H9 (cell line): ENCODE measurements around the gene ALCAM. TPM values are rescaled to one million over a fixed set of nuclear protein-coding genes. Genes with fewer than 3 reads are reported as not detected.

Source experiments
- DNase-seq: peaks from one replicate; pipeline ENCODE4 v3.0.0-alpha.2; 2017
- H2AFZ ChIP-seq: one replicate; pipeline ENCODE4 v1.6.1; 2013; ENCODE audit warnings: mild to moderate bottlenecking, low read length, control low read depth, moderate library complexity
- H2AK5ac ChIP-seq: 2 replicates; pipeline ENCODE4 v1.6.1; 2013; ENCODE audit warnings: low read length, control low read depth, mixed read lengths; ENCODE audit not compliant: insufficient read length
- H2BK120ac ChIP-seq: one replicate; pipeline ENCODE4 v1.6.1; 2013; ENCODE audit warnings: low read depth, mild to moderate bottlenecking, low read length, control low read depth, inconsistent platforms; ENCODE audit not compliant: poor library complexity, severe bottlenecking
- H2BK12ac ChIP-seq: 2 replicates; pipeline ENCODE4 v1.6.1; 2013; ENCODE audit warnings: low read length, control low read depth, mixed read lengths, low read depth; ENCODE audit not compliant: insufficient read length
- H2BK15ac ChIP-seq: 2 replicates; pipeline ENCODE4 v1.6.1; 2013; ENCODE audit warnings: low read depth, low read length, control low read depth
- H2BK20ac ChIP-seq: one replicate; pipeline ENCODE4 v1.6.1; 2013; ENCODE audit warnings: low read depth, mild to moderate bottlenecking, low read length, control low read depth, inconsistent platforms; ENCODE audit not compliant: poor library complexity, severe bottlenecking
- H2BK5ac ChIP-seq: 2 replicates; pipeline ENCODE4 v1.6.1; 2013; ENCODE audit warnings: low read length, control low read depth, mixed read lengths; ENCODE audit not compliant: insufficient read length
- H3K14ac ChIP-seq: 2 replicates; pipeline ENCODE4 v1.6.1; 2013; ENCODE audit warnings: low read length, control low read depth; ENCODE audit not compliant: insufficient read depth
- H3K18ac ChIP-seq: 2 replicates; pipeline ENCODE4 v1.6.1; 2013; ENCODE audit warnings: low read depth, mild to moderate bottlenecking, mixed read lengths, low read length, control low read depth; ENCODE audit not compliant: insufficient read length
- H3K23ac ChIP-seq: 2 replicates; pipeline ENCODE4 v1.6.1; 2013; ENCODE audit warnings: low read length, control low read depth, mixed read lengths, low read depth; ENCODE audit not compliant: insufficient read length
- H3K23me2 ChIP-seq: 2 replicates; pipeline ENCODE4 v1.6.1; 2013; ENCODE audit warnings: low read depth, mild to moderate bottlenecking, mixed read lengths, low read length, control low read depth; ENCODE audit not compliant: insufficient read length, poor library complexity, severe bottlenecking
- H3K27ac ChIP-seq: 2 replicates; pipeline ENCODE4 v1.5.1; 2013; ENCODE audit warnings: low read length, control low read depth, mixed read lengths, low read depth; ENCODE audit not compliant: insufficient read length
- H3K27me3 ChIP-seq: 2 replicates; pipeline ENCODE4 v1.6.1; 2013; ENCODE audit warnings: low read length, control low read depth, inconsistent platforms; ENCODE audit not compliant: insufficient read depth
- H3K4ac ChIP-seq: 2 replicates; pipeline ENCODE4 v1.6.1; 2013; ENCODE audit warnings: low read depth, mild to moderate bottlenecking, control low read depth, inconsistent platforms, low read length, moderate library complexity
- H3K4me1 ChIP-seq: 2 replicates; pipeline ENCODE4 v1.6.1; 2013; ENCODE audit warnings: low read length, control low read depth, inconsistent platforms; ENCODE audit not compliant: insufficient read depth
- H3K4me2 ChIP-seq: 2 replicates; pipeline ENCODE4 v1.6.1; 2013; ENCODE audit warnings: low read length, control low read depth, mixed read lengths; ENCODE audit not compliant: insufficient read length, insufficient read depth
- H3K56ac ChIP-seq: 2 replicates; pipeline ENCODE4 v1.6.1; 2013; ENCODE audit warnings: low read depth, mild to moderate bottlenecking, mixed read lengths, low read length, control low read depth; ENCODE audit not compliant: insufficient read length
- H3K79me1 ChIP-seq: 2 replicates; pipeline ENCODE4 v1.6.1; 2013; ENCODE audit warnings: low read depth, mild to moderate bottlenecking, moderate library complexity, low read length, control low read depth, inconsistent platforms; ENCODE audit not compliant: insufficient read depth, poor library complexity, severe bottlenecking
- H3K79me2 ChIP-seq: 2 replicates; pipeline ENCODE4 v1.6.1; 2013; ENCODE audit warnings: low read length, control low read depth, inconsistent platforms; ENCODE audit not compliant: insufficient read depth
- H3K9ac ChIP-seq: 2 replicates; pipeline ENCODE4 v1.6.1; 2013; ENCODE audit warnings: low read length, control low read depth, mixed read lengths; ENCODE audit not compliant: insufficient read length; ENCODE audit errors: extremely low read depth
- H3K9me3 ChIP-seq: one replicate; pipeline ENCODE4 v1.6.1; 2013; ENCODE audit warnings: low read depth, low read length, inconsistent platforms; ENCODE audit not compliant: control insufficient read depth
- H3T11ph ChIP-seq: one replicate; pipeline ENCODE4 v1.6.1; 2013; ENCODE audit warnings: mild to moderate bottlenecking, low read length, control low read depth, inconsistent platforms
- H4K20me1 ChIP-seq: one replicate; pipeline ENCODE4 v1.6.1; 2013; ENCODE audit not compliant: control insufficient read depth, insufficient read length, insufficient read depth
- H4K5ac ChIP-seq: 2 replicates; pipeline ENCODE4 v1.6.1; 2013; ENCODE audit warnings: low read depth, mild to moderate bottlenecking, mixed read lengths, low read length, control low read depth; ENCODE audit not compliant: insufficient read length
- H4K8ac ChIP-seq: replicated peaks from 2 replicates; pipeline ENCODE4 v1.6.1; 2013; ENCODE audit warnings: low read length, control low read depth, mixed read lengths, low read depth; ENCODE audit not compliant: insufficient read length
- H4K91ac ChIP-seq: 2 replicates; pipeline ENCODE4 v1.6.1; 2013; ENCODE audit warnings: low read depth, mild to moderate bottlenecking, moderate library complexity, mixed read lengths, low read length, control low read depth; ENCODE audit not compliant: insufficient read length
- H3K27ac Mint-ChIP-seq, 3 experiments: 2 replicates in 2 of 3; 3 replicates in 1 of 3; pipeline ENCODE4 v1.8.0; 2020 to 2021; ENCODE audit warnings: mixed read lengths in 3 of 3, mild to moderate bottlenecking in 1 of 3, moderate library complexity in 1 of 3
- H3K27me3 Mint-ChIP-seq: 2 replicates; pipeline ENCODE4 v1.8.0; 2021; ENCODE audit warnings: low read depth, mild to moderate bottlenecking, moderate library complexity, mixed read lengths
- H3K36me3 Mint-ChIP-seq, 3 experiments: 2 replicates in 2 of 3; 3 replicates in 1 of 3; pipeline ENCODE4 v1.8.0; 2020 to 2021; ENCODE audit warnings: low read depth in 3 of 3, mixed read lengths in 3 of 3; ENCODE audit not compliant: insufficient read depth in 1 of 3
- H3K4me1 Mint-ChIP-seq, 2 experiments: 2 replicates each; pipeline ENCODE4 v1.8.0; 2020; ENCODE audit warnings: mixed read lengths in 2 of 2
- H3K4me3 Mint-ChIP-seq, 2 experiments: 2 replicates in 1 of 2; 3 replicates in 1 of 2; pipeline ENCODE4 v1.8.0; 2020 to 2021; ENCODE audit warnings: mild to moderate bottlenecking in 2 of 2, mixed read lengths in 2 of 2, moderate library complexity in 1 of 2
- H3K9me3 Mint-ChIP-seq, 2 experiments: 2 replicates in 1 of 2; 3 replicates in 1 of 2; pipeline ENCODE4 v1.8.0; 2020; ENCODE audit warnings: mild to moderate bottlenecking in 2 of 2, mixed read lengths in 2 of 2, moderate library complexity in 1 of 2
- WGBS: extraction: QIAGEN DNeasy Blood & Tissue Kit; methylation state at CpG from one replicate; pipeline ENCODE4 v1.1.7; 2013; ENCODE audit warnings: missing lambda C conversion rate, low lambda C conversion rate, mixed read lengths; ENCODE audit not compliant: insufficient read length; ENCODE audit errors: extremely low coverage; 5-methylcytosine and 5-hydroxymethylcytosine counted together
- total RNA-seq: library from RNA; stranded (reverse); gene quantifications from 2 replicates; pipeline ENCODE4 v1.2.1, GENCODE V29; 2021
- TF ChIP-seq, protein P1 (sequence below): fragments of 200-600 bp; sonication (generic); conservative IDR thresholded peaks from 3 replicates; pipeline ENCODE4 v1.8.0; 2021; ENCODE audit warnings: antibody characterized with exemption, mild to moderate bottlenecking

Gene ALCAM
- total RNA-seq, 1 experiment from 2014 or later = 43.7 TPM

DNA sequence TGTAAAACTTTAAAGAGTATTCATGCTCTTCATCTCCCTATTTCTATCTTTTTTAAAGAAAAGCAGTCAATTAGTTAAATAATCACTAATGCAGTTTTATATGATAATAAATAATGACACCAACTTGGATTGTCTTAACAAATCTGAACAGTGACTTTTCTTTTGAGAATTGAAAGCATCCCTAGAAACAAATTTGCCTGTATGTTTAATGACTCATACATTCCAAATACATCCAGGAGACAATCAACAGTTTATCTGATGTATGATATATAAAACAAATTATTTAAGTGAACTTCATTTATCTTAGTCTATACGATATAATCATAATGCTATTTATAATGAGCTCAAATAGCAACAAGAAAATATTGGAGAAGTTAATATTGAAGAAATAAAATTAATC, 78.0 kb downstream of the ALCAM start:
- no peaks in the 10 kb centered on the region for H3K79me2 ChIP-seq
- Mint-ChIP-seq H3K36me3 (peaks cover 0 to 3% (median 2%) of the 10 kb centered on the region in 3 experiments; a peak in 2 of 7 replicates), H3K27me3 (no peaks in the 10 kb centered on the region), H3K4me3 (no peak overlapping the region), H3K27ac (no peak overlapping the region), H3K9me3 (no peaks in the 10 kb centered on the region), H3K4me1 (peaks cover 7 to 13% of the 10 kb centered on the region in 2 experiments)
- H3K23me2 ChIP-seq = no peaks in the 10 kb centered on the region
- H2AK5ac ChIP-seq = no peak overlapping the region
- no peak overlapping the region for H2BK12ac ChIP-seq
- no peak overlapping the region for H4K5ac ChIP-seq
- H3K14ac ChIP-seq = no peak overlapping the region
- H3K9ac ChIP-seq = no peak overlapping the region
- no peak overlapping the region for H2BK15ac ChIP-seq
- no peak overlapping the region for H3T11ph ChIP-seq
- no CpG with 5 or more reads among the region's 1 CpG for WGBS
- no peak overlapping the region for H3K56ac ChIP-seq
- no peaks in the 10 kb centered on the region for H4K20me1 ChIP-seq
- H3K4me2 ChIP-seq = no peak overlapping the region
- no peak overlapping the region for H4K8ac ChIP-seq
- no peaks in the 10 kb centered on the region for H3K79me1 ChIP-seq
- no peak overlapping the region for H3K4ac ChIP-seq
- peaks cover 5% of the 10 kb centered on the region; the same call in 1 of the 2 replicates for H3K4me1 ChIP-seq
- no peak for DNase-seq
- no peaks in the 10 kb centered on the region for H3K27me3 ChIP-seq
- no peak overlapping the region for H4K91ac ChIP-seq
- H3K18ac ChIP-seq = no peak overlapping the region
- H2BK20ac ChIP-seq = no peak overlapping the region
- no peak overlapping the region for H2BK5ac ChIP-seq
- no peak overlapping the region for H3K23ac ChIP-seq
- H3K9me3 ChIP-seq = no peaks in the 10 kb centered on the region
- H3K27ac ChIP-seq = no peak overlapping the region
- H2AFZ ChIP-seq = no peak overlapping the region
- no peak overlapping the region for H2BK120ac ChIP-seq
- TF ChIP-seq, protein P1, sequence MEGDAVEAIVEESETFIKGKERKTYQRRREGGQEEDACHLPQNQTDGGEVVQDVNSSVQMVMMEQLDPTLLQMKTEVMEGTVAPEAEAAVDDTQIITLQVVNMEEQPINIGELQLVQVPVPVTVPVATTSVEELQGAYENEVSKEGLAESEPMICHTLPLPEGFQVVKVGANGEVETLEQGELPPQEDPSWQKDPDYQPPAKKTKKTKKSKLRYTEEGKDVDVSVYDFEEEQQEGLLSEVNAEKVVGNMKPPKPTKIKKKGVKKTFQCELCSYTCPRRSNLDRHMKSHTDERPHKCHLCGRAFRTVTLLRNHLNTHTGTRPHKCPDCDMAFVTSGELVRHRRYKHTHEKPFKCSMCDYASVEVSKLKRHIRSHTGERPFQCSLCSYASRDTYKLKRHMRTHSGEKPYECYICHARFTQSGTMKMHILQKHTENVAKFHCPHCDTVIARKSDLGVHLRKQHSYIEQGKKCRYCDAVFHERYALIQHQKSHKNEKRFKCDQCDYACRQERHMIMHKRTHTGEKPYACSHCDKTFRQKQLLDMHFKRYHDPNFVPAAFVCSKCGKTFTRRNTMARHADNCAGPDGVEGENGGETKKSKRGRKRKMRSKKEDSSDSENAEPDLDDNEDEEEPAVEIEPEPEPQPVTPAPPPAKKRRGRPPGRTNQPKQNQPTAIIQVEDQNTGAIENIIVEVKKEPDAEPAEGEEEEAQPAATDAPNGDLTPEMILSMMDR = no peak
